DMS 273 treated with DMSO at 0.1 percent for 48 hours (cell line): ENCODE measurements around the gene THAP8.

Source experiments
- DNase-seq: peaks from one replicate; lab custom pipeline; 2025; lab: John Stamatoyannopoulos, UW

Gene THAP8, protein sequence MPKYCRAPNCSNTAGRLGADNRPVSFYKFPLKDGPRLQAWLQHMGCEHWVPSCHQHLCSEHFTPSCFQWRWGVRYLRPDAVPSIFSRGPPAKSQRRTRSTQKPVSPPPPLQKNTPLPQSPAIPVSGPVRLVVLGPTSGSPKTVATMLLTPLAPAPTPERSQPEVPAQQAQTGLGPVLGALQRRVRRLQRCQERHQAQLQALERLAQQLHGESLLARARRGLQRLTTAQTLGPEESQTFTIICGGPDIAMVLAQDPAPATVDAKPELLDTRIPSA

GRCh38 chr19:36054119-36054732, at the start of gene THAP8:
TSS of gene THAP8 (minus strand) at chr19:36054285. CDS start at chr19:36054217, 68 bp downstream.
- peak; percentile 98 for DNase-seq

DNA sequence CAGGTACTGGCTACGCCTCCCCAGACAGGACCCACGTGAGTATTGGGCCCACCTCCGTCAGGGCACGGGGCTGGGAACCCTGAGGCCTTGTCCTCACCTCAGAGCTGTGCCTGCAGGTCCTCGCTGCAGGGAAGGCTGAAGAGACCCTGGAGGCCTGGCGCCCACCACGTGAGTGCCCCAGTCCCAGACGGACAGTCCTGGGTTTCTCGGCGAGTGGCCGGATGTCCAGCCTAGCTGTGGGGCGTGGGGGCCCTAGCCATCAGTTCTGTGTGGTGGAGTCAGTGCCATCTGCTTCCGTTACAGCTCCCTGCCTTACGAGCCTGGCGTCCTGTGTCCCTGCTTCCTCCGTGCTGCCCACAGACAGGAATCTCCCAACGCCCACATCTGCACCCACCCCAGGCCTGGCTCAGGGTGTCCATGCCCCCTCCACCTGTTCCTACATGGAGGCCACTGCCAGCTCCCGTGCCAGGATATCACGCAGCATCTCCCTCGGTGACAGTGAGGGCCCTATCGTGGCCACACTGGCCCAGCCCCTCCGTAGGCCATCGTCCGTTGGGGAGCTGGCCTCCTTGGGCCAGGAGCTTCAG, 49.0 kb upstream of the THAP8 start:
- DNase-seq: no peak

GRCh38 chr19:36101550-36102327, 47.7 kb upstream of the THAP8 start:
- no peak for DNase-seq

- DNase-seq: no peak
Measured at GRCh38 chr19:36100476-36100875, 46.4 kb upstream of the THAP8 start.

DNA sequence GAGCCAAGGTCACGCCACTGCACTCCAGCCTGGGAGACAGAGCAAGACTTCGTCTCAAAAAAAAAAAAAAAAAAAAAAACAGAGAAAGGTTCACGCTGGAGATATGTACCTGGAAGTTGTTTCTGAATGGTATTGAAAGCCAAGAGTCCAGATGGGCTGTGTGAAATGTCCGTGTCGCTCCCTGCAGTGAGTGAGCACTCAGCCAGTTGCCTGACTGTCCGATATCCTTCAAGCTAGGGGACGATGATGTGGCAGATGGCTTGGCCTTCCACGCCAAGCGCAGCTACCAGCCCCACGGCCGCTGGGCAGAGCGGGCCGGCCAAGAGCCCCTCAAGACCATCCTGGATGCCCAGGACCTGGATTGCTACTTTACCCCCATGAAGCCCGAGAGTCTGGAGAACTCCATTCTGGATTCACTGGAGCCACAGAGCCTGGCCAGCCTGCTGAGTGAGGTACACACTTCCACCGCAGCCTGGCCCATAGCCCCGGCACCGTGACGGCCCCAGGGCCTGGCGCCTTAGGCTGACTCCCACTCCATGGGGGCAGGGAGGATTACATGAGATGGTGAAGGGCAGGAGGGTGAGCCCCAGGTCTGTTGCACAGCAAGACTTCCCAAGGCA, 45.2 kb upstream of the THAP8 start:
- no peak for DNase-seq

GRCh38 chr19:36097036-36097435, 43.0 kb upstream of the THAP8 start:
- no peak for DNase-seq

DNA sequence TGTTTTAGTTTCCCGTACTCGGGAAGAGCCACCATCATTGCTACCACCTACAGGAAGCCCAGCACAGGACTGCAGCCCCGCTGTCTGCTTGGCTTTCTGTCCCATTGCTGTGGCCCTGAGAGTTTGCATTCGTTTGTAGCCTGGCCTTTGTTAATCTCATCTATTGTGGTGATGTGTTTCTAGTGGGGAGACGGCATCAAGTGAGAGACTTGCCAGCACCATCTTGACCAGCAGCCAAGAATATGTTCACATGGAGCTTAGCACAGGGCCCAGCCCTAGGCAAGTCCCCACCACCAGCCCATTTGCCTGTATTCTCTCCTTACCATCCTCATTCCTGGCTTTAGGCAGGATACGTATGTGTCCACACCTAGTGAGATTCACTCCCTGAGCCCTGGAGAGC, 39.6 kb upstream of the THAP8 start:
- no peak for DNase-seq

- DNase-seq: no peak
Measured at GRCh38 chr19:36093146-36093662, 39.1 kb upstream of the THAP8 start.

DNA sequence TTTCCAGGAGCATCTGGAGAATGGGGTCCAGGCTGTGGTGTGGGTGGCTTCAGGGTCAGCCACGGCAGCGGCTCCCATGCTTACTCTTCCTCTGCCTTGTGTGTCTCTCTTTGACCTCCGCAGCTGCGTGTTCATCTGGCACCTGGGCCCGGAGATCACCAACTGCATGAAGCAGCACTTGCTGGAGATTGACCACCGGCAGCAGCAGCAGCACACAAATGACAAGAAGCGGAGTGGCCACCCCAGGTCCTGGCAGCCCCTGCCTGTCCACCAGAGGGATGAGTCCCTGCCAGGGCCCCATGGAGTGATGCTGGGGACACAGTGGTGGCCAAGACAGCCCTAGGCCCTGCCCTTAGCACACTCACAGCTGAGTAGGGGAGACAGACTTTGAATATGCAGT, 38.5 kb upstream of the THAP8 start:
- no peak for DNase-seq

DNA sequence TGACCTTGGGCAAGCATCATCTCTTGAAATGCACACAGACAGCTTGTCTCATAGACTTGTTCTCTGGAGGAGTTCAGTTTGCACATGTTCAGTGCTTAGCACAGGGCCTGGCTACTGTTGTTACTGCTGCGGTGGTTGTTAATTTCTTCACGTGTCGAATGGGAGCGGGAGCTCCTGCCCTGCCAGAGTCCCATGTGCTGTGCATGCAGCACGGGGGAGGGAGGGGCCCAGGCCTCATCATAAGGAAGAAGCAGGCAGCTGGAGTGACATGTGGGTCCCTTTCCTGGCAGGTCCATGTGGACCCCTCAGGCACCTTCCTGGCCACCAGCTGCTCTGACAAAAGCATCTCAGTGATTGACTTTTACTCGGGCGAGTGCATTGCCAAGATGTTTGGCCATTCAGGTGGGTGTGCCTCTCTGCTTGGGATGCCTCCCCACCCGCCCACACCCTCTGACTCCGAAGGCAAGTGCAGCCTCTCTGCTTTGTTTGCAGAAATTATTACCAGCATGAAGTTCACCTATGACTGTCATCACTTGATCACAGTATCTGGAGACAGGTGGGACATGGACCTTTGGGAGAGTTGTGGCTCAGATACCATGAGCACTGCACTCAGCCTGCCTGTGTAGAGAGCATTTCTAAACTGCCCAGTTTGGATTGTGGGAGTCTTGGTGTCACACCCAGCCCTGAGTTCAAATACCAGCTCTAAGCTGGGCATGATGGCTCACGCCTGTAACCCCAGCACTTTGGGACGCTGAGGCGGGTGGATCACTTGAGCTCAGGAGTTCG, 37.0 kb upstream of the THAP8 start:
- no peak for DNase-seq

DNA sequence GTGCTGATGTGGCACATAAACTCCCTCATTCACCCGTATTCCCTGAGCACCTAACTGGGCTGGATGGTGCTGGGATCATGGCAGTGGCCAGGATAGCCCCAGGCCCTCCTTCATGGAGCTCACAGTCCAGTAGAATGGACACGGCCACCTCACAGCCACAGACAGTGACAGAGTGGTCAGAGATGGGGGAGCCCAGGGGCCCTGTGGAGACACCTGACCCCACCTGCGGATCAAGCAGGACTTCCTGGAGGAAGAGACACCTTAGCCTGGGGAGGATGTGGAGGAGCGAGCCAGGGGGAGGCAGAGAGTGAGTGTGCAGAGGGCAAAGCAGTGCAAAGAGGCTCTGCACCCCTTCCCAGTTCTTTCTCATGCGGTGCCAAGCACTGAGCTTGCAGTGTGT, 35.8 kb upstream of the THAP8 start:
- no peak for DNase-seq

DNA sequence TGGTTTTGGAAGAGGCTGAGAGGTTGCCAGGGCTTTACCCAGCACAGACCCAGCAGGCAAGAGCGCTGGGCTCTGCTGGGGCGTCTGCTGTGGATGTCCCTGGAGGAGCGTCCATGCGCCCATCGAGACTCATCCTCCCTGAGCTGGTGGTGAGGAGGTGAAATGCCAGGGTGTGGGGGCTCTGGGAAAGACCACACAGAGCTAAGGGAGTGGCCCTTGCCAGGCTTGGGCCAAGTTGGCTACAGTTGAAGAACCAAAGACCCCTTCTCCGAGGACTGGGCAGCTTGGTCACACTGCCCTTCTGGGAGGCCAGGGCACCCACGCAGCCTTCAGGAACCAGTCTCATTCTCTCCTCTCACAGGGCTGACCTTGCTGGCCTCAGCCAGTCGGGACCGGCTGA, 32.2 kb upstream of the THAP8 start:
- no peak for DNase-seq

DNA sequence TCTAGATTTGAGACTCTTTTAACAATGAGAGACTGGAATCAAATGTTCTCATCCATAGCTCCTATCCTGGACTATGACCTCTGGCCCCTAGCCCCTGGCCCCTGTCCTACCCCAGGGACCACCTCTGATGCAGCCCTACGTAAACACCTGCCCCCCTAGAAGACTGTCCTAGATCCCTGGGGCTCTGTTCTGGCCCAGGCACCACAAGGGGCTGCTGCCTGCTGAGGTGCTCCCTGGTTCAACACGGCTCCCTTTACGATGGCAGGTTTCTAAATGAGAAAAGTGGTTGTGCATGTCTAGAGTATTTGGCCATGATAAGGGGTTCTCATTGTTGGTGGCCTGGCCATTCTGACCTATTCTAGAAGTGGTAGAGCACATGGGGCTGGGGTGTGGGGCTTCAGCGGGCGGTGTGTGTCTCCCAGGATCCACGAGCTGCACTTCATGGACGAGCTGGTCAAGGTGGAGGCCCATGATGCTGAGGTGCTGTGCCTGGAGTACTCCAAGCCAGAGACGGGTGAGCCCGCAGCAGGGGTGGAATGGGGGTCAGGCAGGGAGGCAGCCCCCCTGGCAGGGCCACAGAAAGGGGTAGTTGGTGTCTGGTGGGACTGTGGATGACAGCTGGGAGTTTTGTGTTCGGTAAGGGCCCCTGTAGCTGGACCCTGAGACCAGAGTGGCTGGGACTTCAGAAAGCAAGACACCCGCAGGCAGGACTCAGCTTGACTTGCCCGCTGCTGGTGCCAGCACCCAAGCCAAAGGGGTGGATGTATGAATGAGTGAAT, 30.3 kb upstream of the THAP8 start:
- no peak for DNase-seq

DNA sequence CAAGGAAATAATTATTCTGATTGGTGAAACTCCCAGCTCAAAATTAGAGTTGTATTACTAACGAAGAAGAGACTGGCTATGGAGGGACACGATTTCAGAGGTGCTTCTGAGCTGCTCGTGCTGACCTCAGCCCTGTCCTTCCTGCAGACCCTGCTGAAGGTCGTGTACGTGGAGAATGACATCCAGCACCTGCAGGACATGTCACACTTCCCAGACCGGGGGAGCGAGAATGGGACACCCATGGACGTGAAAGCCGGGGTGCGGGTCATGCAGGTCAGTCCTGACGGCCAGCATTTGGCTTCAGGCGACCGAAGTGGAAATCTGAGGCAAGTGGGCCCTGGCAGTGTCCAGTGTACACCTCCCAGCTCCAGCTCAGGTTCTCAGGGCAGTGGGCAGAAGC, 28.8 kb upstream of the THAP8 start:
- DNase-seq: no peak

DNA sequence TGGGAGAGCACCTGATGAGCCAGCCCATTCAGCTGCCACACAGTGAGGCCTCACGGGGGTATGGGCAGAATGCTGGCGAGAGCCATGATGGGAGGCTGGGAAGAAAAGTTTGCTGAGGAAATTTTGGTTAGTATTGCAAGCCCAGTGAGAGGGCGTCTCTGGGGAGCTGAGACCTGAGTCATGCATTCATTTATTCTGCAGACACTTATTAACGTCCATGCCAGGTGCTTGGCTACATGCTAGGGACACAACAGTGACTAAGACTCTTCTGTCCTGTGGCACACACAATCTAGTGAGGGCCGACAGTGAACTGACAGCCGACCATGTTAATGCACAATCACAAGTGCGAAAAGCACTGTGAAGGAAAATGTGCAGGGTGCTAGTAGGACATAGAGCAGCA, 27.8 kb upstream of the THAP8 start:
- DNase-seq: no peak

GRCh38 chr19:36081385-36081784, 27.3 kb upstream of the THAP8 start:
- DNase-seq: no peak

DNA sequence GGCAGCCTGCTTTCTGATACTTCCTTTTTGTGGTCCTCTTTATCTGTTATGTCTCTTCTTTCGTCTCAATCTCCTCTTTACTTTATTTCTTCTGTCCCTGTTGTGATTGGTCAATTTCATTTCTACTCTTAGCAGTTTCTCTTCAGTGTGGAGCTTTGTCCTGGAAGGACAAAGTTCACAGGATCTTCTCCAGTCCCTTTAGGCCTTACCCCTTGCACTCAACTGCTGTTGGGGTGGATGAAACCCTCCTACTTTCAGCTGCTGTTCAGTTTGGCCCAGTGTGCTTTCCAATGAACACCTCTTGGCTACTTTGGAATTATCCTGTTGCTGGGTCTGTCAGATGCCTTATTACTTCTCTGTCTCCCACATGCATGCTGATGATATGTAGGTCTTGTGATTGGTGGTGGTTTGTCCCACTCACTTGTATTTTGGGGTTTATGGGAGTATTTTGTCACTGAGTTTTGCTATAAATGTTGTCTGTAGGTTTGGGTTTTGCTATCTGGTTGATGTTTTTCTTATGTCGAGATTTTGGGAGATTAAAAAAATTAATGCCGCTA, 25.4 kb upstream of the THAP8 start:
- no peak for DNase-seq

DNA sequence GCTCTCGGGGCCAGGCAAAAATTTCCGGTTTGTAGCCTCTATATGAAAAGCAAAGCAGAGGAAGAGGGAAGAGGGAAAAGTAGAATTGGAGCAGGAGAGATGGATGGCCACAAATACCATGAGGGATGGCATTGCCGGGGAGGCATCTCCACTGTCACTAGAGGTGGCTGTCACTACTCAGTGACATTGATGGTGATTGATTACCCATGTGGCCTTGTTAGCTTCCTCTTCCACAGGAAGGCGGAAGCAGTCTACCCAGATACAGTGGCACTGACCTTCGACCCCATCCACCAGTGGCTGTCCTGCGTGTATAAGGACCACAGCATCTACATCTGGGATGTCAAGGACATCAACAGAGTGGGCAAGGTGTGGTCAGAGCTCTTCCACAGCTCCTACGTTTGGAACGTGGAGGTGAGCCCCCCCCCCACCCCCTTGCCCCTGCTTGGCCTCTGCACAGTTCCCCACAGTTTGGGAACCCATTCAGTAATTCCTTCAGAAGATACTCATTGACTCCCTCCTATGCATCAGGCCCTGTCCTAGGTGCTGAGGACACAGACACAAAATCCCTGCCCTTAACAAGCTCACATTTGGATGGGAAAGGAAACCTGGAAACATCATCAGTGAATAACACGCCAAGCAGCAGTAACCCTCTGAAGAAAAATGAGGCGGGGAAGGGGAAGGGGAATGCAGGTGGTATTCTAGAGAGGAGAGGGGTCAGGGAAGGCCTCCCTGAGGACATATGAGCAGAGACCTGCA, 19.2 kb upstream of the THAP8 start:
- no peak for DNase-seq

- no peak for DNase-seq
Measured at GRCh38 chr19:36072081-36072480, 18.0 kb upstream of the THAP8 start.
